OCI-LY3 (cell line): ENCODE data around the gene CD300LD.

Experiments used
- H2AFZ ChIP-seq: fragments of 200-600, 300-600 bp; shearing (Covaris generic); 2 replicates; pipeline ENCODE4 v1.6.0; 2014; ENCODE audit warnings: antibody characterized with exemption, low read depth, low read length
- H3K27ac ChIP-seq: fragments of 200-600, 300-600 bp; sonication (generic); 2 replicates; pipeline ENCODE4 v1.5.1; 2014; ENCODE audit warnings: mild to moderate bottlenecking, low read length, moderate library complexity, mixed read lengths
- H3K27me3 ChIP-seq: fragments of 200-600, 300-600 bp; sonication (generic); 2 replicates; pipeline ENCODE4 v1.6.1; 2014; ENCODE audit warnings: low read depth, low read length, mixed read lengths
- H3K36me3 ChIP-seq: fragments of 200-600, 300-600 bp; sonication (generic); replicated peaks from 2 replicates; pipeline ENCODE3; 2014; ENCODE audit warnings: low read depth, low read length, mixed read lengths
- H3K4me1 ChIP-seq: fragments of 300-600, 200-600 bp; sonication (generic); 2 replicates; pipeline ENCODE4 v1.6.1; 2014; ENCODE audit warnings: low read length, mixed read lengths
- H3K4me2 ChIP-seq: fragments of 200-600, 300-600 bp; sonication (generic); 2 replicates; pipeline ENCODE4 v1.6.1; 2014; ENCODE audit warnings: low read length, mixed read lengths
- H3K4me3 ChIP-seq: fragments of 300-600, 200-600 bp; sonication (generic); 2 replicates; pipeline ENCODE4 v1.5.1; 2014; ENCODE audit warnings: antibody characterized with exemption, mild to moderate bottlenecking, low read length, moderate library complexity
- H3K79me2 ChIP-seq: fragments of 300-600, 200-600 bp; shearing (Covaris generic); 2 replicates; pipeline ENCODE4 v1.6.1; 2014; ENCODE audit warnings: mild to moderate bottlenecking, low read length, mixed read lengths
- H3K9ac ChIP-seq: fragments of 300-600, 200-600 bp; shearing (Covaris generic); 2 replicates; pipeline ENCODE4 v1.6.0; 2014; ENCODE audit warnings: mild to moderate bottlenecking, low read length, moderate library complexity
- H3K9me3 ChIP-seq: fragments of 200-600, 300-600 bp; shearing (Covaris generic); 2 replicates; pipeline ENCODE4 v1.6.1; 2014; ENCODE audit warnings: low read length, mixed read lengths; ENCODE audit not compliant: insufficient read depth
- H4K20me1 ChIP-seq: fragments of 200-600, 300-600 bp; sonication (generic); 2 replicates; pipeline ENCODE4 v1.6.1; 2016; ENCODE audit warnings: low read length, mixed read lengths; ENCODE audit not compliant: insufficient read depth
- CTCF ChIP-seq: fragments of 200-600, 300-600 bp; sonication (generic); IDR thresholded peaks from 2 replicates; pipeline ENCODE4 v1.5.1; 2014; ENCODE audit warnings: antibody characterized with exemption, low read length, low read depth
- EZH2phosphoT487 ChIP-seq: fragments of 200-600 bp; shearing (Covaris generic); IDR thresholded peaks from 2 replicates; pipeline ENCODE4 v1.6.1; 2018; ENCODE audit warnings: antibody characterized with exemption, mixed run types, low read depth

CD300LD gene

DNA sequence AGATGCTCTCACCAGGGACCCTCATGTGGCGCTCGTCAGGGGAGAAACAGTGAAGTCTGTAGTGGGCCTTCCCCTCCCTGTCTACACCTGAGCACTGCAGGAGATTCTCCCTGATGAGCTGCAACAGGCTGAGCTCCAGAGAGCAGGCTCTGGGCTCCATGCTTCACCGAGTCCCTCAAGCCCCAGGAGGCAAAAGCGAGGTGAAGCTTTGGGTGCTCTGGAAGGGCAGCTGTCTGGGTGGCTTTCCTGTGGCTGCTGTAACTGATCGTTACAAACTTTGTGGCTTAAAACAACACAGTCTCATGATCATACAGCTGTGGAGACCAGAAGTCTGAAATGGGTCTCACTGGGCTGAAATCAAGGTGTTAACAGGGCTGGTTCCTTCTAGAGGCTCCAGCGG lies 12.1 kb upstream of the CD300LD start:
- H3K9me3 ChIP-seq = no peaks in the 10 kb centered on the region
- no peaks in the 10 kb centered on the region for H3K79me2 ChIP-seq
- H3K27ac ChIP-seq = no peak overlapping the region
- H4K20me1 ChIP-seq = no peaks in the 10 kb centered on the region
- peaks cover 14% of the 10 kb centered on the region for H3K4me1 ChIP-seq
- H3K4me3 ChIP-seq = no peak overlapping the region
- H2AFZ ChIP-seq = no peak overlapping the region
- no peak overlapping the region for H3K4me2 ChIP-seq
- TF ChIP-seq EZH2phosphoT487 (no peak), CTCF (no peak)
- no peak overlapping the region for H3K9ac ChIP-seq
- H3K36me3 ChIP-seq = no peaks in the 10 kb centered on the region
- peaks cover 57% of the 10 kb centered on the region for H3K27me3 ChIP-seq

DNA sequence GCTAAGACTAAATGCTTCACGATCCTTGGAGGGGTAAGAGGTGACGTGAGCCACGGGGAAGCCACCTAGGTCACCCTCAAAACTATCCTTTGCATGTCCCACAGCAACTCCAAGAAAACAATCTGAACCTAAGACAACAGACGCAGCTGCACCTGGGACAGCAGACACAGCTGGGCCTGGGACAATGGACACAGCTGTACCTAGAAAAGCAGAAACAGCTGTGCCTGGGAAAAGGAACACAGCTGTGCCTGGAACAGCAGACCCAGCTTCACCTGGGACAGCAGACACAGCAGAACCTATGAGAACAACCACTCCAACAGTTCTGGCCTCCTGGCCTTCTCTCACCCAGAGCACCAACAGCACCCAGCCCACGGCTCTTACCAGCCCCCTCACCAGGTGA lies 11.7 kb upstream of the CD300LD start:
- peaks cover 18% of the 10 kb centered on the region for H3K4me1 ChIP-seq
- H3K9ac ChIP-seq = no peak overlapping the region
- H3K79me2 ChIP-seq = no peaks in the 10 kb centered on the region
- TF ChIP-seq EZH2phosphoT487 = no peak
- no peak for TF ChIP-seq CTCF
- no peak overlapping the region for H3K4me2 ChIP-seq
- H3K36me3 ChIP-seq = no peaks in the 10 kb centered on the region
- H2AFZ ChIP-seq = no peak overlapping the region
- H3K27me3 ChIP-seq = peaks cover 57% of the 10 kb centered on the region
- H4K20me1 ChIP-seq = no peaks in the 10 kb centered on the region
- H3K27ac ChIP-seq = no peak overlapping the region
- no peaks in the 10 kb centered on the region for H3K9me3 ChIP-seq
- H3K4me3 ChIP-seq = no peak overlapping the region

DNA sequence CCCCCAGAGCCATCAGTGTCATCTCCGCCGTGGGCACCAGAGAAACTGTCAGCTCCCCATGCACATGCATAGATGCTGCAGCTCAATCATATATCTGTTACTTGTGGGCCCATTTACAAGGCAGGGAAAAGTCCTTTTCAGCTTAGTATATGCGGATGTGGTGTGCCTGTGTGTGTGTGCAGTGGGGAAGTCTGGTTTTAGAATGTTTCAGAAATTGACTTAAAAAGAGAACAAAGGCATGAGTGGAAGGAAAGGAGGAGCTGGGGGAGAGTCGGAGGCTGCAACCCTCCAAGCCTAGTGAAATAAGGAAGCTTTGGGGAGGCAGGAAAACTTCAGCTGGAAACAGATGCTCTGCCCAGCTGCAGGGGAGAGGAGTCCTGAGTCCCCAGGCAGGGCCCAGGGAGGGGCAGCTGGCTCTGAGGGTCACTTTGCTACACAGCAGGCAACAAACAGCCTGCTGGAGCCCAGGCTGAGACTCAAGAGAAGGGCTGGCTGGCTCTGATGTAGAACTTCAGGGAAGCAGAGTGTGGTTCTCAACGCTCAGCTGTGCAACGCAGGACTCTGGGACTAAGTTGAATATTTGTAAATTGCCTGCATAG lies 11.1 kb upstream of the CD300LD start:
- Histone ChIP-seq H3K27me3 (peaks cover 55% of the 10 kb centered on the region), H3K4me1 (peaks cover 22% of the 10 kb centered on the region), H3K27ac (no peak overlapping the region), H3K4me2 (no peak overlapping the region), H3K36me3 (no peaks in the 10 kb centered on the region), H3K9ac (no peak overlapping the region), H4K20me1 (no peaks in the 10 kb centered on the region), H3K9me3 (no peaks in the 10 kb centered on the region), H3K4me3 (no peak overlapping the region), H3K79me2 (no peaks in the 10 kb centered on the region), H2AFZ (no peak overlapping the region)
- TF ChIP-seq EZH2phosphoT487 (no peak), CTCF (no peak)

GRCh38 chr17:74601944-74602572 lies 10.0 kb upstream of the CD300LD start:
- no peak overlapping the region for H2AFZ ChIP-seq
- peaks cover 23% of the 10 kb centered on the region for H3K4me1 ChIP-seq
- H3K4me3 ChIP-seq = no peak overlapping the region
- peaks cover 45% of the 10 kb centered on the region for H3K27me3 ChIP-seq
- no peak overlapping the region for H3K27ac ChIP-seq
- no peaks in the 10 kb centered on the region for H3K9me3 ChIP-seq
- peak; percentile 67 for TF ChIP-seq CTCF
- no peak for TF ChIP-seq EZH2phosphoT487
- no peak overlapping the region for H3K9ac ChIP-seq
- no peaks in the 10 kb centered on the region for H4K20me1 ChIP-seq
- peak overlapping the region; percentile 11; the same call in 1 of the 2 replicates for H3K4me2 ChIP-seq
- no peaks in the 10 kb centered on the region for H3K79me2 ChIP-seq
- H3K36me3 ChIP-seq = no peaks in the 10 kb centered on the region
